Neural crest cell (in vitro differentiated cells): ENCODE measurements around the gene FGF6. TPM values are rescaled to one million over a fixed set of nuclear protein-coding genes. Genes with fewer than 3 reads are reported as not detected.

Source experiments
- DNase-seq: peaks from one replicate; pipeline ENCODE4 v3.0.0; 2021; ENCODE audit warnings: low read depth, mixed read lengths, low spot score
- H3K27ac Mint-ChIP-seq: one replicate; pipeline ENCODE4 v1.8.0; 2021; ENCODE audit warnings: mild to moderate bottlenecking, mixed read lengths; ENCODE audit not compliant: unreplicated experiment
- H3K27me3 Mint-ChIP-seq: 2 replicates; pipeline ENCODE4 v1.8.0; 2021; ENCODE audit warnings: low read depth, mild to moderate bottlenecking, mixed read lengths
- H3K36me3 Mint-ChIP-seq: 2 replicates; pipeline ENCODE4 v1.8.0; 2021; ENCODE audit warnings: low read depth, mild to moderate bottlenecking, mixed read lengths
- H3K4me1 Mint-ChIP-seq: 2 replicates; pipeline ENCODE4 v1.8.0; 2021; ENCODE audit warnings: mixed read lengths
- H3K4me3 Mint-ChIP-seq: one replicate; pipeline ENCODE4 v1.8.0; 2021; ENCODE audit warnings: mild to moderate bottlenecking, mixed read lengths
- H3K9me3 Mint-ChIP-seq: 2 replicates; pipeline ENCODE4 v1.8.0; 2021; ENCODE audit warnings: mixed read lengths
- total RNA-seq: library from RNA; stranded (reverse); gene quantifications from 2 replicates; pipeline ENCODE4 v1.2.1, GENCODE V29; 2021
- TF ChIP-seq, protein P1 (sequence below): fragments of 200-600 bp; sonication (generic); conservative IDR thresholded peaks from 2 replicates; pipeline ENCODE4 v1.5.0; 2021; ENCODE audit warnings: antibody characterized with exemption, mild to moderate bottlenecking

The FGF6 gene
- total RNA-seq, 1 donor from 2014 or later = not detected

DNA sequence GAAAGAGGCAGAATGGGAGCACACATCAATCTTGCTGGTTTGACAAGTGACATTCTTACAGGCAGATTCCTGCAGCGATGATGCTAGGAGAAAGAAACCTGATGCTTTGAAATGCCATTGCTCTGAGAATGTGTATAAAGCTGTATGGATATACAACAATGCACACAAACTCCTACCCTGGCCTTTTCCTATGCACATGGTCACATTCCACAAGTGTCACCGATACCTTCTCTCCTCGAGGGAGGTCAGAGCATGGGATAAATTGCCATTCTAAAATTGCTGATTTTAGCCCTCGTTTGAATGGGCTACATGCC lies 11.9 kb downstream of the FGF6 start:
- no peak overlapping the region for H3K4me3 Mint-ChIP-seq
- peaks cover 11% of the 10 kb centered on the region for H3K4me1 Mint-ChIP-seq
- H3K27ac Mint-ChIP-seq = no peak overlapping the region
- H3K36me3 Mint-ChIP-seq = no peaks in the 10 kb centered on the region
- no peaks in the 10 kb centered on the region for H3K9me3 Mint-ChIP-seq
- no peak for DNase-seq
- TF ChIP-seq, protein P1, sequence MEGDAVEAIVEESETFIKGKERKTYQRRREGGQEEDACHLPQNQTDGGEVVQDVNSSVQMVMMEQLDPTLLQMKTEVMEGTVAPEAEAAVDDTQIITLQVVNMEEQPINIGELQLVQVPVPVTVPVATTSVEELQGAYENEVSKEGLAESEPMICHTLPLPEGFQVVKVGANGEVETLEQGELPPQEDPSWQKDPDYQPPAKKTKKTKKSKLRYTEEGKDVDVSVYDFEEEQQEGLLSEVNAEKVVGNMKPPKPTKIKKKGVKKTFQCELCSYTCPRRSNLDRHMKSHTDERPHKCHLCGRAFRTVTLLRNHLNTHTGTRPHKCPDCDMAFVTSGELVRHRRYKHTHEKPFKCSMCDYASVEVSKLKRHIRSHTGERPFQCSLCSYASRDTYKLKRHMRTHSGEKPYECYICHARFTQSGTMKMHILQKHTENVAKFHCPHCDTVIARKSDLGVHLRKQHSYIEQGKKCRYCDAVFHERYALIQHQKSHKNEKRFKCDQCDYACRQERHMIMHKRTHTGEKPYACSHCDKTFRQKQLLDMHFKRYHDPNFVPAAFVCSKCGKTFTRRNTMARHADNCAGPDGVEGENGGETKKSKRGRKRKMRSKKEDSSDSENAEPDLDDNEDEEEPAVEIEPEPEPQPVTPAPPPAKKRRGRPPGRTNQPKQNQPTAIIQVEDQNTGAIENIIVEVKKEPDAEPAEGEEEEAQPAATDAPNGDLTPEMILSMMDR = no peak
- peaks cover 3% of the 10 kb centered on the region for H3K27me3 Mint-ChIP-seq

DNA sequence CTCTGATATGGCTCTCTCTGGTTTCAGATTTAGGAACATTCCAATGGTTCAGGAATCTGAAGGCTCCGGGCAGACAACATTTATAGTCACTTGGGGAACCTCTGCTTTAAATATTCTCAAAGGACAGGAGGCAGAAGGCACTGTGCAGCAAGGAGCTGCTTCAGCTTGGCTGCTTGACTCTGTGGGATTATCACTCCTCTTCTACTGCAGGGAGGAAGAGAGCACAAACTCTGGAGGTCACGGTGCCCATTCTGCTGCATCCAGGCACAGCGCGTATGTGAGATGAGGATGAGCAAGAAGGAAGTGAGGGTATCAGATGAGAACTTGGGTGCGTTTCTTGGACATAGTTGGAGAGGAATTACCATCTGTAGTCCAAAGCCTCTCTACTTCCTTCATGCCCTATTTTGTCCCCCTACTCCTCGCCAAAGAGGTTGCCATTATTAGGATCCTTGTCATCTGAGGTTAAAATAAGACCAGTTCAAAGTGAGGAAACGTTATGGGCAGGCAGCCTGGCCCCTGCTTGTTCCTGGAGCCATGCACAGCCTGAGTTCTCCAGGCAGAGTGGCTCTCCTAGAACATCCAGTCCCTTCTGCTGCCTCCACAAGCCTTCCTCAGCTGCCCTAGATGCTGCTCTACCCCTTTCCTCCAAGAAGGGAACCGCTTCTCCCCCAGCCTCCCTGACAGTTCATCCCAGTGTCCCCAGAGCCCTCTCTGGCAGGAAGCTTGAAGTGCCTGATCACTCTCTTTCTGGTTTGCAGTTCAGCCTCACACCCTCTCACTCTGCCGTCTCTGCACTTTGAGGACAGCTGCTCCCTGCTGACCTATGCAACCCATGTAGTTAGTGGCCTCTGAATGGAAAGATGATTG lies 12.5 kb downstream of the FGF6 start:
- Mint-ChIP-seq H3K9me3 (no peaks in the 10 kb centered on the region), H3K27ac (no peak overlapping the region), H3K36me3 (no peaks in the 10 kb centered on the region), H3K4me3 (no peak overlapping the region), H3K4me1 (peaks cover 11% of the 10 kb centered on the region), H3K27me3 (peaks cover 3% of the 10 kb centered on the region)
- TF ChIP-seq, protein P1 = no peak
- DNase-seq = no peak

DNA sequence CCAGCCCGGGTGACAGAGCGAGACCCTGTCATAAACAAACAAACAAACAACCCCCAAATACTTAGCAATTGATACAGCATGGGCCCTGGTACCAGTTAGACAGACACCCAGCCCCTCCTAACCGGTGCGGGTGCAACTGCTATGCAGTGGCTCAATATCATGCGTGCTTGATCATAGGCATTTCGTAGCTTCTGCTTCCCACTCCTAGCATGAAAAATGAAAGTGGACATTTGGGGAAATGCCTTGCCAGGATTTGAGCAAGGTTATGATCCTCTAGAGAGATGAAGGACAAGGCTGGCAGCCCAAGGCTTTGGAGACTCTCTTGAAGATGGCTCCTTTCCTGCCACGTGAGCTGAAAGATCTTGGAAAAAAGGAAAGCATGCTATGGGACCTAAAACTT lies 13.7 kb downstream of the FGF6 start:
- H3K4me1 Mint-ChIP-seq = peaks cover 11% of the 10 kb centered on the region
- no peak overlapping the region for H3K4me3 Mint-ChIP-seq
- no peaks in the 10 kb centered on the region for H3K9me3 Mint-ChIP-seq
- peaks cover 3% of the 10 kb centered on the region for H3K27me3 Mint-ChIP-seq
- TF ChIP-seq, protein P1 = no peak
- H3K27ac Mint-ChIP-seq = no peak overlapping the region
- no peak for DNase-seq
- H3K36me3 Mint-ChIP-seq = no peaks in the 10 kb centered on the region

DNA sequence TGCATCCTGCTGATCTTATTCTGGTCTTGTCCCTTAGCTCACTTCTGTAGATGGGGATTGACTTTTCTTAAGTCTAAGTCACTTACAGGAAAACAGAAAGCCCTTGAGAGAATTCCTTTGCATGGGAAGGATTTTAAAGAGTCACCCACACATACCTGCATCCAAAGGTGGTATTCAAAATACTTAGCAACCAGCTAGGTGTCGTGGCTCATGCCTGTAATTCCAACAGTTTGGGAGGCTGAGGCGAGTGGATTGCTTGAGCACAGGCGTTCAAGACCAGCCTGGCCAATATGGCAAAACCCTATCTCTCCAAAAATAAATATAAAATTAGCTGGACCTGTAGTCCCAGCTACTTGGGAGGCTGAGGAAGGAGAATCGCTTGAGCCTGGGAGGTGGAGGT lies 14.2 kb downstream of the FGF6 start:
- DNase-seq = no peak
- no peak overlapping the region for H3K4me3 Mint-ChIP-seq
- H3K27me3 Mint-ChIP-seq = peaks cover 3% of the 10 kb centered on the region
- TF ChIP-seq, protein P1 = no peak
- H3K27ac Mint-ChIP-seq = no peak overlapping the region
- no peaks in the 10 kb centered on the region for H3K9me3 Mint-ChIP-seq
- no peaks in the 10 kb centered on the region for H3K36me3 Mint-ChIP-seq
- H3K4me1 Mint-ChIP-seq = peaks cover 11% of the 10 kb centered on the region

DNA sequence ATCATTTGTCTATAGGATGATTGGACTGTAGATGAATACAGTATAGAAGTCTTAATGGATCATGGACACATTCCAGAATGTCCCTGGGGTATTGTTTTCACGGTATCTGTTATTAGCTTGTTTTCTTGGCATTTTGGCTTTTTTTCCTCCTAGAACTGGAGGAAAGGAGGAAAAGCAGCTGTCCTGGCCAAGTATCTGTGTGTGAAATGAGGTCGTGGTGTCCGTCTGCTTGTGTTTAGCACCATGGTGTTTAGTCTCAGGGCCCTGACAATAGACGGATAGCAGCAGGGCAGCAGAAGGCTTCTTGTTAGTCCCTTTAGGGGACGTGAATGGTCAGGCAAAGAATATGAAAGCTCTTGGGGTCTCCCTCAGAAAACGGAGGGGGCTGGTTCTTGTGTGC lies 21.2 kb downstream of the FGF6 start:
- no peaks in the 10 kb centered on the region for H3K9me3 Mint-ChIP-seq
- no peak overlapping the region for H3K4me3 Mint-ChIP-seq
- no peaks in the 10 kb centered on the region for H3K27me3 Mint-ChIP-seq
- H3K36me3 Mint-ChIP-seq = no peaks in the 10 kb centered on the region
- no peak overlapping the region for H3K27ac Mint-ChIP-seq
- no peak for DNase-seq
- TF ChIP-seq, protein P1 = no peak
- no peaks in the 10 kb centered on the region for H3K4me1 Mint-ChIP-seq
